GM12872 (cell line): ENCODE results near the gene CBX5.

ENCODE experiments used
- CTCF ChIP-seq: IDR thresholded peaks from 3 replicates; pipeline ENCODE4 v1.5.1; 2011; ENCODE audit warnings: low read depth, mild to moderate bottlenecking, low read length, moderate library complexity; ENCODE audit not compliant: insufficient read depth

The CBX5 gene

GRCh38 chr12:54211920-54212319 lies 68.0 kb downstream of the CBX5 start:
- TF ChIP-seq CTCF = no peak

GRCh38 chr12:54210400-54210790 lies 69.5 kb downstream of the CBX5 start:
- no peak for TF ChIP-seq CTCF

DNA sequence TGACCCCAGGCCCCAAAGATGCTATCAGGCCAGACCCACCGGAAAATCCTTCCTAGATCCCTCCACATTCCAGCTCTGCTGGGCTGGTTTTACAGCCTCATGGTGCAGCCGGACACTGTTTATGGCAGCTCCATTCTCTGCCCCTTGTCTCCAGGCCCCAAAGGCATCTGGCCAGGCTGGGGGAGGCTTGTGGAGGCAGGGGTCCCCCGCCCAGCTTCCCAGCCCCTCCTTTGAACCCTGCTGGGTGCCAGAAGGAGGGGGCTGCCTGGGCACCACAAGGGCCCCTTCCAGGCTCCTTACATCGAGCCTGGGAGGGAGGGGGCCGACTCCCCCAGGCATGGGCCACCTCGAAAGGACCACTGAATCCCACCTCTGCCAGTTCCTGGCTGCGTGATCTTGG lies 71.3 kb downstream of the CBX5 start:
- no peak for TF ChIP-seq CTCF

GRCh38 chr12:54207539-54208294 lies 72.2 kb downstream of the CBX5 start:
- TF ChIP-seq CTCF = peak; percentile 98

GRCh38 chr12:54206791-54207190 lies 73.1 kb downstream of the CBX5 start:
- no peak for TF ChIP-seq CTCF

GRCh38 chr12:54204316-54204715 lies 75.6 kb downstream of the CBX5 start:
- no peak for TF ChIP-seq CTCF

- TF ChIP-seq CTCF = peak; percentile 99
Measured at GRCh38 chr12:54201001-54201794, 78.7 kb downstream of the CBX5 start.
